Measurements from ENCODE around the gene URB1.
"Not testable (repeated sequence)": the region's sequence is repeated elsewhere in the genome, so short reads cannot be mapped to it uniquely, and the experiment has no call there.

URB1 gene

DNA sequence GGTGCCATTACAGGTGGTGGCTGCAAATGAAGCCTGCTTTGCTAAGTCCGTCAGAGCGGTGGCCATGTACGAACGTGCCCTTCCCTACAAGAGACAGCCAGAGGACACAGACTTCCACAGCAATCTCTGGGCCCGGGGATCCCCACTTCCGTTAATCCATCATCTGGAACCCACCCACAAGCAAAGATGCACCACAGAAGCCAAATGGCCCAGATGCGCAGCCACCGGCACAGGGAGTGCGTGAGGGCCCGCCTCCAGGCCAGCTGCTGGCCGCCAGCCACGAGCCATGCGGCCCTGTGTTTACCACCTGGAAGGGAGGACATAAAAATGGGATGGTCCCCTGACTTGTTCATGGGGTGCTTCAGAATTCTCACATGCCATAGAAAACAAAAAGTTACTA, 72.1 kb downstream of the URB1 start:
- no peak for DNase-seq (ENCODE audit: low read depth in 2 of 2)

GRCh38 chr21:32320059-32320458, 72.8 kb downstream of the URB1 start:
- no peak for DNase-seq (ENCODE audit: low read depth in 2 of 2)

GRCh38 chr21:32319012-32319411, 73.8 kb downstream of the URB1 start:
- no peak for DNase-seq (ENCODE audit: low read depth in 2 of 2)

DNA sequence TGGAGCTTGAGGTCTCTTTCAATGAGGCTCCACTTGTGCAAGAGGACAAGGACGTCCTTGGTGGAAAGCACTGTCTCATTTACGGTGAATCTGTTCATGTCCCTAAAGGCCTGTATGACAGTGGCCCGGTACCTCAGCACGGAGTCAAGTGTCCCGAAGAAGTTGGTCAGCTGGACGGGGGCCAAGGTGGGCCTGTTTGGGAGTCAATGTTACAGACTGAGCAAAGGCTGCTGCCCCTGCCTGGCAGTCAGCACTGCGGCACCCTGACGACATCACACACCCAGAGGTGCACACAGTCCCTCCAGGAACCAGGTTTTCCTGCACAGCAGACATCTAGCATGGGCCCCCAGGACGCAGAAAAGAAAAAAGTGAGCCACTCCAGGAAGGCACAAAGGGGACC, 75.1 kb downstream of the URB1 start:
- DNase-seq (ENCODE audit: low read depth in 2 of 2) = no peak

GRCh38 chr21:32316361-32317215, 76.2 kb downstream of the URB1 start:
- DNase-seq (ENCODE audit: low read depth in 2 of 2) = no peak

DNA sequence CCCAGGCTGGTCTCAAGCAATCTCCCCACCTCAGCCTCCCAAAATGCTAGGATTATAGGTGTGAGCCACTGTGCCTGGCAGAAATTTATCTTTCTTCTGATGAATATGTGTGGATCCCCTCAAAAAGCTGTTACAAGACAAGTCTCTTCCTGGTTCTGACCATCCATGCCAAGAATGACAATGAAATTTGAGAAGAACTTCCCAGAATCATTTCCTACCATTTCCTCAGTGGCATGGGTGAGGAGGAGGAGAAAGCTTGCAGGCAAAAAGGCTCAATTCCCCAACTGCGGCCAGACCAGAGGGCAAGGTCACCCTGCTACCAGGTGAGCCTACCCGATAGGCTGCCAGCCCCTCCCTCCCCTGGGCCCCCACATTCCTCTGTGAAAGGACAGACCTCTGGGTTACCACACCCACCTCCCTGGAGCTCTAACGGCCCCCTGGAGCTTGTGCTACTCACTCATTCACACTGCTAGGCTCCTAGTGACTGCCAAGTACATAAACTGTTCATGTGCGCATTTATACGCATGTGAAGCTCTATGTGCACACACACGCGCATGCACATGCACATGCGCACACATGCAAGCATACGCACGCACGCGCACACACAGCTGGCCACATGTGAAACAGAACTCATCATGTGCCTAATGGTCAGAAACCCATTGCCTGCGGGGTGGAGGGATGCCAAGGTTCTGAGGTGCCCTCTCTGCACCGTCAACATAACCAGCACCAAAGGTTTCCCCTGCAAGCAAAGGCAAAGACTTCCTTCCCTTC, 77.1 kb downstream of the URB1 start:
- DNase-seq (ENCODE audit: low read depth in 2 of 2) = no peak

- DNase-seq (ENCODE audit: low read depth in 2 of 2) = no peak
Measured at GRCh38 chr21:32314806-32315205, 78.0 kb downstream of the URB1 start.

DNA sequence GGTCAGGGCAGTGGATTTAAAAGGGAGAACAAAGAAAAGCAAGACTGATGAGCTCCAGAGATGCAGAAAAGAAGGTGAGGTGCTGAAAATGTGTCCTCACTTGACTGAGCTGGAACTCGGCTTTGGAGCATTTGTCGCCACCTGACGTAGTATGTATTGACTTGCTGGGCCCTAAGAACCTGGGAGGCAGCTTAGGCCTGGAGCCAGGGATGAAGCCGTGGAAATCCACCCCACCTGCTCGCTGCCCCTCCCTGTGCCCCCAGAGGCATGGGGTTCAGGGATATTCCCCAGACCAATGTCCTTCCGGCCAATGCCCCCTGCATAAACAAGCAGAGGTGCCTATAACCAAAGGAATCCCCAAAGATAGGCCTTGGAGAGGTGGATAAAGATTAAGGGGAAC, 79.8 kb downstream of the URB1 start:
- no peak for DNase-seq (ENCODE audit: low read depth in 2 of 2)

- no peak for DNase-seq (ENCODE audit: low read depth in 2 of 2)
Measured at GRCh38 chr21:32312326-32312725, 80.5 kb downstream of the URB1 start.

GRCh38 chr21:32311621-32312020, 81.2 kb downstream of the URB1 start:
- DNase-seq (ENCODE audit: low read depth in 2 of 2) = no peak

DNA sequence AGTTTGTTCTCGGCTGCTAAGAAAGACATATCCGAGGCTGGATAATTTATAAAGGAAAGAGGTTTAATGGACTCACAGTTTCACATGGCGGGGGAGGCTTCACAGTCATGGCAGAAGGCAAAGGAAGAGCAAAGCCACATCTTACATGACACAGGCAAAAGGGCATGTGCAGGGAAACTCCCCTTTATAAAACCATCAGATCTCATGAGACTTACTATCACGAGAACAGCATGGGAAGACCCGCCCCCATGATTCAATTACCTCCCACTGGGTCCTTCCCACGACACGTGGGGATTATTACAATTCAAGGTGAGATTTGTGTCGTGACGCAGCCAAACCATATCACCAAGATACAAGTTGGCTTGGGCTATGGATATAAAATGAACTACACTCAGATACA, 81.8 kb downstream of the URB1 start:
- not testable (repeated sequence) for DNase-seq (ENCODE audit: low read depth in 2 of 2)

DNA sequence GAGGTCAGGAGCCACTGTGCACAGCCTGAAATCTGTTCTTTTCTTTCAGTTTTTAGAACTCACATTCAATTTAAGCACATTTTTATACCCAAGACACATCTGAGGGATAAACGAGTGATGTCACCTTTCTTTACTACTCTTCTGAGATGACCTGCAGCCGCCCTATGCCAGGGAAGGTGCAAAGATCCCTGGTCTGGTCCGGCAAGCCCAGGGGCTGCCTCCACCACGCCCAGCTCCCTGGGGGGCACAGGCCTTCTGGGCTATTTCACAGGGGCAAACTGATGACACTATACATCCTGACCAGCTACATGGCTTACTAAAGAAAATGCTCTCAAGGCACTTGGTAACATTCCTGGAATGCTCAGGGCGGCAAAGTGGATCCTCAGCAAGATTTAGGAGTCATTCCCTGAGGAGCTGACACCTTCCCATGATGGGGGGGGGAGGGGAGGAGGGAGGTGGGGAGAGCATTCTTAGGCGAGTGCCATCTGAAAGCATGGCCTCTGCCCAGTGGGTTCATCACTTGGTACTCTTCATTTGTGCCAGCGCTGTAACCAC, 82.8 kb downstream of the URB1 start:
- no peak for DNase-seq (ENCODE audit: low read depth in 2 of 2)

DNA sequence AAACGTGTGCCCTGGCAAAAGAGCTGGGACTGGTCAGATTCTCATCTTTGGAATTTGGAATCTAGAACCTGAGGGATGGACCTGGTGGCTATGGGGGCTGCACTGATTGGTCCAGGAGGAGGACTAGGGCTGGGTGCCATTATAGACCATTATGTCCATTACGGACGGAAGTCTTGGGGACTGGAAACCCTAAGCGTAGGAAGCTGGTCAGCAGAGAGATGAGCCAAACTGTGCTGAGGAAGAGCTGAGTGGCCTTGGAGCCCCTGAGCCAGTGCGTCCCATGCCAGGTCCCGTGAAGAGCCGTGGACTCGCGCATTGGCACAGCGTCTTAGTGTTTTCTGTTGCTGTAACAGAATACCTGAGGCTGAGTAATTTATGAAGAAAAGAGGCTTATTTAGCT, 84.1 kb downstream of the URB1 start:
- DNase-seq (ENCODE audit: low read depth in 2 of 2) = no peak

DNA sequence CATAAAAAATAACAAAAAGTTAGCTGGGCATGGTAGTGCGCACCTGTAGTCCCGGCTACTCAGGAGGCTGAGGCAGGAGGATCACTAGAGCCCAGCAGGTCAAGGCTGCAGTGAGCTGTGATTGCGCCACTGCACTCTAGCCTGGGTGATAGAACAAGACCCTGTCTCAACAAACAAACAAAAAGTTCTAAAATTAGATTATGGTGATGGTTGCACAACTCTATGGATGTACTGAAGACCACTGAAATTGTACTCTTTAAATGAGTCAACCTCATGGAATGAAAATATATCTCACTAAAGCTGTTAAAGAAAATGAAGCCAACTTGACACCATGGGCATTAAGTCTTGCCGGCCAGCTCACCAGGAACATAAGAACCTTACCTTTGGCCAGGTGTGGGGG, 85.1 kb downstream of the URB1 start:
- no peak for DNase-seq (ENCODE audit: low read depth in 2 of 2)

- no peak for DNase-seq (ENCODE audit: low read depth in 2 of 2)
Measured at GRCh38 chr21:32306021-32306780, 86.6 kb downstream of the URB1 start.

DNA sequence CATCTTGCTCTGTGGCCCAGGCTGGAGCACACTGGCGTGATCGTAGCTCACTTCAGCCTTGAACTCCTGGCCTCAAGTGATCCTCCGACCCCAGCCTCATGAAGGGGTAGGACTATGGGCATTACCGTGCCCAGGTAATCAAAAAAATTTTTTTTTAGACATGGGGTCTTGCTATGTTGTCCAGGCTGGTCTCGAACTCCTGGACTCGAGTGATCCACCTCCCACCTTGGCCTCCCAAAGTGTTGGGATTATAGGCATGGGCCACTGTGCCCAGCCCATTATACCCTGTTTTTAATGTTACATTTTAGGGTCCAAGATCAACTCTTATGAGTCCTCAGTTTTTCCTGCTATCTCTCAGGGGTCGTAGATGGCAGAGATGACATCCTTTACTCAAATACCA, 87.8 kb downstream of the URB1 start:
- DNase-seq (ENCODE audit: low read depth in 2 of 2) = no peak

GRCh38 chr21:32303385-32303784, 89.4 kb downstream of the URB1 start:
- DNase-seq (ENCODE audit: low read depth in 2 of 2) = no peak

GRCh38 chr21:32302560-32302959, 90.3 kb downstream of the URB1 start:
- no peak for DNase-seq (ENCODE audit: low read depth in 2 of 2)

DNA sequence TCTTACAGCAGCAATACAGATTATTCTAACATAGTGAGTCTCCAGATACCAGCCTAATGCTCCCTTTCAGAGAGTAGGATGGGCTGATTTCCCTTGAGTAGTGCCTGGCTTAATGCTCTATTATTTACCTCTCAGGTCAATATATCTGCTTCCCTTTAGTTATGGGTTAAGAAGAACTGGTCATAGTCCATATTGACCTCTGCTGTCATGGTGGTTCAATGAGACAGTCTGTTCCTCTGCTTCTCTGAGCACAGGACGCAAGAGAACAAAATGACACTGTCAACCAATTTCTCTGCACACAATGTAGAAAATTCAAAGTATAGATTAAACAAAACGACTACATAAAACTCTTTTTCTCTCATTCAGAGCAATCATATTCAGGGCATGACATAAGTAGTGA, 91.2 kb downstream of the URB1 start:
- DNase-seq (ENCODE audit: low read depth in 2 of 2) = no peak

DNA sequence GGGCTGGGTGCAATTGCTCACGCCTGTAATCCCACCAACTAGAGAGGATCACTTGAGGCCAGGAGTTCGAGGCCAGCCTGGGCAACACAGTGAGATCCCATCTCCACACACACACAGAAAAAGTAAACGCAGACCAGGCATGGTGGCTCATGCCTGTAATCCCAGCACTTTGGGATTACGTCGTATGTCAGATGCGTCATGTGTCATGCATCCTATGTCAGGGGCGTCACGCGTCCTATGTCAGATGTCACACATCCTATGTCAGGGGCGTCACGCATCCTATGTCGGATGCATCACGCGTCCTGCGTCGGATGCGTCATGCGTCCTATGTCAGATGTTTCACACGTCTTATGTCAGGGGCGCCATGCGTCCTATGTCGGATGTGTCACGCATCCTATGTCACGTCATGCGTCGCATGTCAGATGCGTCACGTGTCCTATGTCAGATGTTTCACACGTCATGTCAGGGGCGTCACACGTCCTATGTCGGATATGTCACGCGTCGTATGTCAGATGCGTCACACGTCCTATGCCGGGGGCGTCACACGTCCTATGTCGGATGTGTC, 92.6 kb downstream of the URB1 start:
- no peak for DNase-seq (ENCODE audit: low read depth in 2 of 2)

- DNase-seq (ENCODE audit: low read depth in 2 of 2) = no peak
Measured at GRCh38 chr21:32299695-32300094, 93.1 kb downstream of the URB1 start.

GRCh38 chr21:32298658-32299081, 94.1 kb downstream of the URB1 start, which contains the start of gene MRAP:
Gene MRAP (plus strand): TSS chr21:32298855. CDS start chr21:32298972, 117 bp downstream.
- no peak for DNase-seq (ENCODE audit: low read depth in 2 of 2)

Measured in fibroblast of skin of left biceps (primary cell).